OCI-LY3 (cell line): ENCODE measurements around the gene AMBN.

ENCODE experiments used
- H2AFZ ChIP-seq: fragments of 200-600, 300-600 bp; shearing (Covaris generic); 2 replicates; pipeline ENCODE4 v1.6.0; 2014; ENCODE audit warnings: antibody characterized with exemption, low read depth, low read length
- H3K27ac ChIP-seq: fragments of 200-600, 300-600 bp; sonication (generic); 2 replicates; pipeline ENCODE4 v1.5.1; 2014; ENCODE audit warnings: mild to moderate bottlenecking, low read length, moderate library complexity, mixed read lengths
- H3K27me3 ChIP-seq: fragments of 200-600, 300-600 bp; sonication (generic); 2 replicates; pipeline ENCODE4 v1.6.1; 2014; ENCODE audit warnings: low read depth, low read length, mixed read lengths
- H3K36me3 ChIP-seq: fragments of 200-600, 300-600 bp; sonication (generic); replicated peaks from 2 replicates; pipeline ENCODE3; 2014; ENCODE audit warnings: low read depth, low read length, mixed read lengths
- H3K4me1 ChIP-seq: fragments of 300-600, 200-600 bp; sonication (generic); 2 replicates; pipeline ENCODE4 v1.6.1; 2014; ENCODE audit warnings: low read length, mixed read lengths
- H3K4me2 ChIP-seq: fragments of 200-600, 300-600 bp; sonication (generic); 2 replicates; pipeline ENCODE4 v1.6.1; 2014; ENCODE audit warnings: low read length, mixed read lengths
- H3K4me3 ChIP-seq: fragments of 300-600, 200-600 bp; sonication (generic); 2 replicates; pipeline ENCODE4 v1.5.1; 2014; ENCODE audit warnings: antibody characterized with exemption, mild to moderate bottlenecking, low read length, moderate library complexity
- H3K79me2 ChIP-seq: fragments of 300-600, 200-600 bp; shearing (Covaris generic); 2 replicates; pipeline ENCODE4 v1.6.1; 2014; ENCODE audit warnings: mild to moderate bottlenecking, low read length, mixed read lengths
- H3K9ac ChIP-seq: fragments of 300-600, 200-600 bp; shearing (Covaris generic); 2 replicates; pipeline ENCODE4 v1.6.0; 2014; ENCODE audit warnings: mild to moderate bottlenecking, low read length, moderate library complexity
- H3K9me3 ChIP-seq: fragments of 200-600, 300-600 bp; shearing (Covaris generic); 2 replicates; pipeline ENCODE4 v1.6.1; 2014; ENCODE audit warnings: low read length, mixed read lengths; ENCODE audit not compliant: insufficient read depth
- H4K20me1 ChIP-seq: fragments of 200-600, 300-600 bp; sonication (generic); 2 replicates; pipeline ENCODE4 v1.6.1; 2016; ENCODE audit warnings: low read length, mixed read lengths; ENCODE audit not compliant: insufficient read depth
- EZH2phosphoT487 ChIP-seq: fragments of 200-600 bp; shearing (Covaris generic); IDR thresholded peaks from 2 replicates; pipeline ENCODE4 v1.6.1; 2018; ENCODE audit warnings: antibody characterized with exemption, mixed run types, low read depth
- TF ChIP-seq, protein P1 (sequence below): fragments of 200-600, 300-600 bp; sonication (generic); IDR thresholded peaks from 2 replicates; pipeline ENCODE4 v1.5.1; 2014; ENCODE audit warnings: antibody characterized with exemption, low read length, low read depth

AMBN gene

DNA sequence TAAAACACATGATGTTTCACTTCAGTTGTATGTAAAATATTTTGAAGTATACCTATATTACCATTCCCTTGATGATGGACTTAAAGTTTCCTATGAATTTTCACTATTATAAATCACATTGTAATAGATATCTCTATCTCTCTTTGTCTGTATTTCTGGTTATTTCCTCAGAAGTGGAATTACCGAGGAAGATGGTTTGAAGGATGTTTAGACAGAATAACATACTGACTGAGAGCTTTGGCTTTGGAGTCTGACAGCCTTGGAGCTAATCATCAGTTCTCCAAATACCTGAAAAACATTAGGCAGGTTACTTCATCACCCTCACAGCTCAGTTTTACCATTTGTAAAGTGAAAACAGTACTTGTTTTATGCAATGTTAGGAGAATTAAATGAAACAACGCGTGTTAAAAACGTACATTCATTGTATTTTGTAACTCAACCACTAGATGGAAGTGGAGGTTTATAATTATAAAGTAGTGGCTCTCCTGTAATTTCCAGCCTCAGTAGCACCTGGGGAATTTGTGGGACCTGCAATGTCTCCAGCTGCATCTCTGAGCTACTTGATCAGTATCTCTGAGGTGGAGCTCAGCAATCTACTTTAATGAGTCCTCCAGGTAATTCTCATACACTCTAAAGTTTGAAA lies 59.9 kb downstream of the AMBN start:
- peak overlapping the region; percentile 24; the same call in 1 of the 2 replicates for H3K9ac ChIP-seq
- H2AFZ ChIP-seq, result peak overlapping the region; percentile 94
- H4K20me1 ChIP-seq, result no peaks in the 10 kb centered on the region
- H3K4me2 ChIP-seq, result peak overlapping the region; percentile 86
- no peaks in the 10 kb centered on the region for H3K36me3 ChIP-seq
- H3K27ac ChIP-seq, result no peak overlapping the region
- no peaks in the 10 kb centered on the region for H3K9me3 ChIP-seq
- no peaks in the 10 kb centered on the region for H3K79me2 ChIP-seq
- no peaks in the 10 kb centered on the region for H3K27me3 ChIP-seq
- H3K4me1 ChIP-seq, result peaks cover 15% of the 10 kb centered on the region
- TF ChIP-seq, protein P1, sequence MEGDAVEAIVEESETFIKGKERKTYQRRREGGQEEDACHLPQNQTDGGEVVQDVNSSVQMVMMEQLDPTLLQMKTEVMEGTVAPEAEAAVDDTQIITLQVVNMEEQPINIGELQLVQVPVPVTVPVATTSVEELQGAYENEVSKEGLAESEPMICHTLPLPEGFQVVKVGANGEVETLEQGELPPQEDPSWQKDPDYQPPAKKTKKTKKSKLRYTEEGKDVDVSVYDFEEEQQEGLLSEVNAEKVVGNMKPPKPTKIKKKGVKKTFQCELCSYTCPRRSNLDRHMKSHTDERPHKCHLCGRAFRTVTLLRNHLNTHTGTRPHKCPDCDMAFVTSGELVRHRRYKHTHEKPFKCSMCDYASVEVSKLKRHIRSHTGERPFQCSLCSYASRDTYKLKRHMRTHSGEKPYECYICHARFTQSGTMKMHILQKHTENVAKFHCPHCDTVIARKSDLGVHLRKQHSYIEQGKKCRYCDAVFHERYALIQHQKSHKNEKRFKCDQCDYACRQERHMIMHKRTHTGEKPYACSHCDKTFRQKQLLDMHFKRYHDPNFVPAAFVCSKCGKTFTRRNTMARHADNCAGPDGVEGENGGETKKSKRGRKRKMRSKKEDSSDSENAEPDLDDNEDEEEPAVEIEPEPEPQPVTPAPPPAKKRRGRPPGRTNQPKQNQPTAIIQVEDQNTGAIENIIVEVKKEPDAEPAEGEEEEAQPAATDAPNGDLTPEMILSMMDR, result peak; percentile 69
- no peak for TF ChIP-seq EZH2phosphoT487
- H3K4me3 ChIP-seq, result peak overlapping the region; percentile 39

DNA sequence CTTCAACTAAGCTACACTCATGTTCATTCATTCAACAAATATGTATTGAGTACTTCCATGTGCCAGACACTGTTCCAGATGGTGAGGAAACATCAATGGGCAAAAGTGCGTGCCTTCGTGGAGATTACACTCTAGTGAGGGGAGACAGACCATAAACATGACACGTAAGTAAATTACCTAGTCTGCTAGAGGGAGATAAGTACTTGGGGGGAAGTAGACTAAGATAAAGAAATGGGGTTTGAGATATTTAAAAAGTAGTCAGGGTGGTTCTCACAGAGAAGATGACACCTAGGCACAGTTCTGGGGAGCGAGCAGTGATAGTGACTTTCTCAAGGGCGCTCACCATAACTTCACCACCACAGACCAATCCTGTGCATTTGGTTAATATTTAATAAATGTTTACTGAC lies 62.6 kb downstream of the AMBN start:
- Histone ChIP-seq H3K4me3 (no peak overlapping the region), H3K27me3 (no peaks in the 10 kb centered on the region), H3K36me3 (no peaks in the 10 kb centered on the region), H4K20me1 (no peaks in the 10 kb centered on the region), H3K9ac (no peak overlapping the region), H3K27ac (no peak overlapping the region), H3K9me3 (no peaks in the 10 kb centered on the region), H3K4me2 (no peak overlapping the region), H3K4me1 (peaks cover 15% of the 10 kb centered on the region), H3K79me2 (no peaks in the 10 kb centered on the region), H2AFZ (no peak overlapping the region)
- no peak for TF ChIP-seq EZH2phosphoT487
- TF ChIP-seq, protein P1, result no peak
